AG08396 (cell line): ENCODE data around the gene PARVB.
A peak's percentile ranks its signal among the peaks of the same experiment; 100 is the strongest.

Source experiments
- DNase-seq: peaks from one replicate; pipeline ENCODE4 v3.0.0; 2012; ENCODE audit warnings: low spot score, mixed read lengths

The PARVB gene

GRCh38 chr22:44024288-44024921, at the start of gene PARVB:
Gene PARVB (plus strand): TSS chr22:44024302. CDS start chr22:44024340, 38 bp downstream.
- peak; percentile 66 for DNase-seq

GRCh38 chr22:43975041-43975440, 49.1 kb upstream of the PARVB start:
- no peak for DNase-seq

GRCh38 chr22:43976861-43977795, 47.0 kb upstream of the PARVB start:
- no peak for DNase-seq

- no peak for DNase-seq
These were observed 45.5 kb upstream of the PARVB start for GRCh38 chr22:43978558-43978957.

- DNase-seq = no peak
These were observed 43.5 kb upstream of the PARVB start for GRCh38 chr22:43980579-43980978.

GRCh38 chr22:43980996-43981395, 43.1 kb upstream of the PARVB start:
- DNase-seq = no peak

GRCh38 chr22:43983808-43984207, 40.3 kb upstream of the PARVB start:
- DNase-seq = no peak

- no peak for DNase-seq
These were observed 38.6 kb upstream of the PARVB start for GRCh38 chr22:43985532-43985931.

- DNase-seq = no peak
These were observed 35.8 kb upstream of the PARVB start for GRCh38 chr22:43988116-43988820.

- DNase-seq = no peak
These were observed 35.1 kb upstream of the PARVB start for GRCh38 chr22:43988960-43989359.

GRCh38 chr22:43990044-43990443, 34.1 kb upstream of the PARVB start:
- DNase-seq = no peak

- DNase-seq = no peak
These were observed 32.6 kb upstream of the PARVB start for GRCh38 chr22:43991316-43992020.

- peak; percentile 57 for DNase-seq
These were observed 31.7 kb upstream of the PARVB start for GRCh38 chr22:43992331-43992821.

- peak; percentile 82 for DNase-seq
These were observed 30.9 kb upstream of the PARVB start for GRCh38 chr22:43993072-43993760.

GRCh38 chr22:43994006-43994405, 30.1 kb upstream of the PARVB start:
- DNase-seq = no peak

GRCh38 chr22:43994416-43994815, 29.7 kb upstream of the PARVB start:
- DNase-seq = no peak

GRCh38 chr22:43995057-43995685, 28.9 kb upstream of the PARVB start:
- no peak for DNase-seq

- no peak for DNase-seq
These were observed 28.3 kb upstream of the PARVB start for GRCh38 chr22:43995798-43996169.

- no peak for DNase-seq
These were observed 27.7 kb upstream of the PARVB start for GRCh38 chr22:43996170-43996980.

- no peak for DNase-seq
These were observed 27.2 kb upstream of the PARVB start for GRCh38 chr22:43996981-43997265.
